Chondrocyte (in vitro differentiated cells): ENCODE results near the gene DTYMK. TPM values are rescaled to one million over a fixed set of nuclear protein-coding genes. Genes with fewer than 3 reads are reported as not detected.

Experiments
- DNase-seq: peaks from one replicate; pipeline ENCODE4 v3.0.0; 2021; ENCODE audit warnings: mixed read lengths, low spot score
- H3K27ac Mint-ChIP-seq: one replicate; pipeline ENCODE4 v1.8.0; 2021; ENCODE audit warnings: mild to moderate bottlenecking, moderate library complexity, mixed read lengths; ENCODE audit not compliant: unreplicated experiment
- H3K27me3 Mint-ChIP-seq: 2 replicates; pipeline ENCODE4 v1.8.0; 2021; ENCODE audit warnings: low read depth, mixed read lengths
- H3K36me3 Mint-ChIP-seq: 2 replicates; pipeline ENCODE4 v1.8.0; 2021; ENCODE audit warnings: low read depth, mixed read lengths
- H3K4me1 Mint-ChIP-seq: 2 replicates; pipeline ENCODE4 v1.8.0; 2021; ENCODE audit warnings: low read depth, mild to moderate bottlenecking, mixed read lengths
- H3K4me3 Mint-ChIP-seq: one replicate; pipeline ENCODE4 v1.8.0; 2021; ENCODE audit warnings: mild to moderate bottlenecking, moderate library complexity, mixed read lengths; ENCODE audit not compliant: unreplicated experiment
- H3K9me3 Mint-ChIP-seq: 2 replicates; pipeline ENCODE4 v1.8.0; 2021; ENCODE audit warnings: low read depth, mixed read lengths
- CTCF ChIP-seq: fragments of 200-600 bp; sonication (generic); IDR thresholded peaks from 2 replicates; pipeline ENCODE4 v1.5.0; 2021; ENCODE audit warnings: antibody characterized with exemption, mild to moderate bottlenecking, moderate library complexity
- total RNA-seq: library from RNA; stranded (reverse); gene quantifications from 3 replicates; pipeline ENCODE4 v1.2.1, GENCODE V29; 2021

The DTYMK gene
- total RNA-seq, 1 donor from 2014 or later: 23.1 TPM

DNA sequence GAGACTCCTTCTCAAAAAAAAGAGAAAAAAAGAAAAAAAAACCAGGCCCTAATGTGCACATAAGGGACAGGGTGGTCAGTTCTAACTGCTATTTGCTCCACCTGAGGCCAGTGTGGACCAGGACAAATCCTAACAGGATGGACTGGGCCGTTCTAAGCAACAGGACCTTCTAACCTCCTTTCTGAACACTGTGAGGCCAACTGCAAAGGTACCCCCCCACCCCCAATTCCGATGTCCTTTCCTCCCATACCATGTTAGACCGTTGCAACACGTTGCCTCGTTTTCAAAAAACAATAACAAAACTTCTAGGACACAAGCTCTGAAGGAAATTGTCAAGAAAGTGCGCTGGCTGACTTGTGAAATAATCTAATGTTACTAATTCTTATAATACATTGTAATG, 50.9 kb downstream of the DTYMK start:
- H3K36me3 Mint-ChIP-seq: peaks cover 10% of the 10 kb centered on the region
- TF ChIP-seq CTCF: no peak
- no peak for DNase-seq
- peak overlapping the region; percentile 89 for H3K27ac Mint-ChIP-seq
- peaks cover 42% of the 10 kb centered on the region for H3K4me1 Mint-ChIP-seq
- H3K27me3 Mint-ChIP-seq: no peaks in the 10 kb centered on the region
- peak overlapping the region; percentile 76 for H3K4me3 Mint-ChIP-seq
- no peaks in the 10 kb centered on the region for H3K9me3 Mint-ChIP-seq

GRCh38 chr2:241633561-241633960, 53.1 kb downstream of the DTYMK start:
- H3K4me1 Mint-ChIP-seq: peaks cover 26% of the 10 kb centered on the region
- H3K27ac Mint-ChIP-seq: no peak overlapping the region
- no peak for TF ChIP-seq CTCF
- no peaks in the 10 kb centered on the region for H3K9me3 Mint-ChIP-seq
- peaks cover 10% of the 10 kb centered on the region for H3K36me3 Mint-ChIP-seq
- H3K27me3 Mint-ChIP-seq: no peaks in the 10 kb centered on the region
- DNase-seq: no peak
- no peak overlapping the region for H3K4me3 Mint-ChIP-seq

GRCh38 chr2:241632478-241633325, 53.9 kb downstream of the DTYMK start:
- Mint-ChIP-seq H3K9me3 (no peaks in the 10 kb centered on the region), H3K4me1 (peaks cover 20% of the 10 kb centered on the region), H3K27me3 (no peaks in the 10 kb centered on the region), H3K36me3 (peaks cover 12% of the 10 kb centered on the region), H3K27ac (no peak overlapping the region), H3K4me3 (no peak overlapping the region)
- TF ChIP-seq CTCF: no peak
- DNase-seq: no peak

DNA sequence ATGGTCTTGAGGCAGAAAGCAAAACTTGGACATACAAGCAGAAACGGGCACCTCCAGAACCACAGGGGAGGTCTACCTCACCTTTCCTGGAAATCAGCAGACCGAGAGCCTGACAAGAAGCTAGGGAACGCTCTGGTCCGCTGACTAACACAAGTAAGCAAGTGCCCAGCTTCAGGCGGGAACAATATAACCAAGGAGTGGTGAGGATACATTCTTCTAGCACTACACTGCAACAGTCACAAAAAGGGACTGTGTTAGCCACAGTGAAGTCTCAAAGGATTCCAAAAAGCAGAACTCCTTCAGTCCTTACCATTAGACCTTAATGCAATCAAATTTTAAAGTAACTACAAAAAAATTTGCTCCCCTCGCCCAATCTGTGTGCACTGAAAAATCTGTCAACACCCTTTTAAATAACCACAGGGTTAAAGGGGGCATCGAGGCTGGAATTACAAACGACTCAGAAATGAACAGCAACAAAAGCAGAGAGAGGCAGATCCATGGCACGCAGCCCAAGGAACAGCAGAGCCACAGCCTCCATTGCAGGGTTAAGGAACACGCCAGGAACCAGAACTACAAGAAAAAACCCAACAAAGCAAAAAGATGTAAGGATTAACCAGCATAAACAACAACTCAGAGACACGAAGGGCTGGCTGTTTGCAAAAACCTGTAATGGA, 56.7 kb downstream of the DTYMK start:
- H3K4me1 Mint-ChIP-seq: peaks cover 9% of the 10 kb centered on the region
- H3K27me3 Mint-ChIP-seq: no peaks in the 10 kb centered on the region
- no peak overlapping the region for H3K4me3 Mint-ChIP-seq
- TF ChIP-seq CTCF: no peak
- H3K36me3 Mint-ChIP-seq: peaks cover 15% of the 10 kb centered on the region
- peak overlapping the region; percentile 75 for H3K27ac Mint-ChIP-seq
- no peaks in the 10 kb centered on the region for H3K9me3 Mint-ChIP-seq
- no peak for DNase-seq

DNA sequence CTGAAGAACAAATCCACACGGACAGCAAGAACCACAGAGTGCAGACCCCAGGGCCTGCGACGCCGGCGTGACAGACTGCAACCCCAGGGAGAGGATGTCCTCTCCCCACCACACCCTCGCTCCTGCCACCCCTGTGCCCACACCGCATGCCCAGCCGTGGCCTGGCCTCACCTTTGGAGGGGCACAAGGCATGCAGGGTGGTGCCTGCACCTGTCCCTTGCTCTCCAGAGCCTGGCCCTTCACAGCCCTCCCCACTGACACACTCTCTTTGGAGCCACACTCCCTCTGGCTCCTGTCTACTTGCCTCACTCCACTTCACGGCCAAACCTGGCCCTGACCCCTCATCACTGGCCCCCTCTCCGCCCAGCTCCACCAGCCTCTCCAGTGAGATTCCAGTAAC, 58.9 kb downstream of the DTYMK start:
- DNase-seq: no peak
- H3K4me3 Mint-ChIP-seq: no peak overlapping the region
- H3K27ac Mint-ChIP-seq: peak overlapping the region; percentile 69
- TF ChIP-seq CTCF: no peak
- no peaks in the 10 kb centered on the region for H3K27me3 Mint-ChIP-seq
- no peaks in the 10 kb centered on the region for H3K9me3 Mint-ChIP-seq
- peaks cover 5% of the 10 kb centered on the region for H3K4me1 Mint-ChIP-seq
- peaks cover 9% of the 10 kb centered on the region for H3K36me3 Mint-ChIP-seq

Other genes starting within 250 kb of the DTYMK start
- gene STK25, start 178.2 kb downstream of the DTYMK start, total RNA-seq: 158 to 174 TPM (median 169 TPM) in 3 replicates
- gene BOK, start 128.1 kb downstream of the DTYMK start, total RNA-seq: 28.5 to 46.8 TPM (median 44.6 TPM) in 3 replicates
- 40.9 to 42.4 TPM (median 41.4 TPM) in 3 replicates for gene THAP4, start 49.7 kb downstream of the DTYMK start, total RNA-seq
- 53.1 to 64.0 TPM (median 57.2 TPM) in 3 replicates for gene ATG4B, start 49.1 kb downstream of the DTYMK start, total RNA-seq
- 13.8 to 25.2 TPM (median 16.3 TPM) in 3 replicates for gene ING5, start 15.2 kb upstream of the DTYMK start, total RNA-seq
- 14.5 to 26.3 TPM (median 16.6 TPM) in 3 replicates for gene D2HGDH, start 47.8 kb upstream of the DTYMK start, total RNA-seq
- 0.52 to 1.3 TPM in 2 of 3 replicates, not detected in the other for gene GAL3ST2, start 90.0 kb upstream of the DTYMK start, total RNA-seq
- gene NEU4, start 122.4 kb upstream of the DTYMK start, total RNA-seq: 0.42 to 1.3 TPM (median 0.85 TPM) in 3 replicates
- not detected in 3 replicates for gene PDCD1, start 172.1 kb upstream of the DTYMK start, total RNA-seq
- gene RTP5, start 182.9 kb upstream of the DTYMK start, total RNA-seq: not detected in 3 replicates